ENCODE data around the gene RHOD.

- TF ChIP-seq, protein P1, sequence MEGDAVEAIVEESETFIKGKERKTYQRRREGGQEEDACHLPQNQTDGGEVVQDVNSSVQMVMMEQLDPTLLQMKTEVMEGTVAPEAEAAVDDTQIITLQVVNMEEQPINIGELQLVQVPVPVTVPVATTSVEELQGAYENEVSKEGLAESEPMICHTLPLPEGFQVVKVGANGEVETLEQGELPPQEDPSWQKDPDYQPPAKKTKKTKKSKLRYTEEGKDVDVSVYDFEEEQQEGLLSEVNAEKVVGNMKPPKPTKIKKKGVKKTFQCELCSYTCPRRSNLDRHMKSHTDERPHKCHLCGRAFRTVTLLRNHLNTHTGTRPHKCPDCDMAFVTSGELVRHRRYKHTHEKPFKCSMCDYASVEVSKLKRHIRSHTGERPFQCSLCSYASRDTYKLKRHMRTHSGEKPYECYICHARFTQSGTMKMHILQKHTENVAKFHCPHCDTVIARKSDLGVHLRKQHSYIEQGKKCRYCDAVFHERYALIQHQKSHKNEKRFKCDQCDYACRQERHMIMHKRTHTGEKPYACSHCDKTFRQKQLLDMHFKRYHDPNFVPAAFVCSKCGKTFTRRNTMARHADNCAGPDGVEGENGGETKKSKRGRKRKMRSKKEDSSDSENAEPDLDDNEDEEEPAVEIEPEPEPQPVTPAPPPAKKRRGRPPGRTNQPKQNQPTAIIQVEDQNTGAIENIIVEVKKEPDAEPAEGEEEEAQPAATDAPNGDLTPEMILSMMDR (IDR thresholded peaks at IDR 0.05; ENCODE audit: poor library complexity), result no peak
- TF ChIP-seq EZH2phosphoT487 (IDR thresholded peaks at IDR 0.05; ENCODE audit: low read depth, severe bottlenecking, unreplicated experiment) (no peak), EZH2 (IDR thresholded peaks at IDR 0.05; ENCODE audit: borderline replicate concordance) (no peak)
Observed at GRCh38 chr11:67015048-67015447, 41.6 kb upstream of the RHOD start.

Measured in hepatocyte (in vitro differentiated cells).